ENCODE measurements around the gene TAL2. TPM values are rescaled to one million over a fixed set of nuclear protein-coding genes. Genes with fewer than 3 reads are reported as not detected.

TAL2 gene
- total and polyA plus RNA-seq, 9 of the 15 experiments (the other 6 are each of a cell fraction or from before 2014, with no cell fraction given): 0.21 to 3.7 (median 1.1) TPM; not detected in 1

- TF ChIP-seq SRSF3 (IDR thresholded peaks at IDR 0.05; ENCODE audit: insufficient read depth, low read length) (no peak), SIX5 (IDR thresholded peaks at IDR 0.05; ENCODE audit: borderline replicate concordance in 1 of 2, insufficient read depth in 1 of 2, low read depth in 1 of 2, low read length in 2 of 2) (no peak), ZC3H4 (CRISPR knock-in tag; IDR thresholded peaks at IDR 0.05; ENCODE audit: borderline replicate concordance) (no peak), CSDE1 (IDR thresholded peaks at IDR 0.05) (no peak), DIDO1 (tag; IDR thresholded peaks at IDR 0.05; ENCODE audit: low read depth) (no peak), MEIS2 (IDR thresholded peaks at IDR 0.05; ENCODE audit: partially characterized antibody) (peak; percentile 89), LEF1 (IDR thresholded peaks at IDR 0.05) (peak; percentile 91), ZNF253 (CRISPR knock-in tag; conservative IDR thresholded peaks at IDR 0.05) (no peak), NR2F6 (CRISPR knock-in tag; IDR thresholded peaks at IDR 0.05) (no peak), SMARCE1 (IDR thresholded peaks at IDR 0.05) (peak; percentile 100), TCF3 (CRISPR knock-in tag; IDR thresholded peaks at IDR 0.05) (peak; percentile 94), ZNF766 (CRISPR knock-in tag; conservative IDR thresholded peaks at IDR 0.05) (peak; percentile 39; the same call in 1 of the 2 replicates), ZNF518B (CRISPR knock-in tag; IDR thresholded peaks at IDR 0.05) (no peak), KDM5B (IDR thresholded peaks at IDR 0.05; ENCODE audit: insufficient replicate concordance, low read depth, low read length) (no peak), ARID3B (CRISPR knock-in tag; IDR thresholded peaks at IDR 0.05; ENCODE audit: borderline replicate concordance) (no peak), LARP7 (IDR thresholded peaks at IDR 0.05) (no peak), ATF4 (CRISPR knock-in tag; IDR thresholded peaks at IDR 0.05) (no peak), ZFP36 (IDR thresholded peaks at IDR 0.05; ENCODE audit: low read depth, low read length, partially characterized antibody) (no peak)
These were observed 14.5 kb upstream of the TAL2 start (continued) for GRCh38 chr9:105647595-105648349.

Measured in K562 (cell line).